HUES6 (cell line): ENCODE measurements around the gene TLCD1.
"Not testable (repeated sequence)": the region's sequence is repeated elsewhere in the genome, so short reads cannot be mapped to it uniquely, and the experiment has no call there.

Experiments
- H3K27ac ChIP-seq: 2 replicates; pipeline ENCODE4 v1.7.0; 2013; ENCODE audit warnings: low read depth, mild to moderate bottlenecking, low read length, inconsistent platforms
- H3K27me3 ChIP-seq: 2 replicates; pipeline ENCODE4 v1.6.1; 2013; ENCODE audit warnings: low read length; ENCODE audit not compliant: control insufficient read depth, insufficient read depth
- H3K36me3 ChIP-seq: 2 replicates; pipeline ENCODE4 v1.6.1; 2013; ENCODE audit warnings: low read length; ENCODE audit not compliant: control insufficient read depth, insufficient read depth
- H3K4me1 ChIP-seq: 2 replicates; pipeline ENCODE4 v1.6.1; 2013; ENCODE audit warnings: low read length; ENCODE audit not compliant: control insufficient read depth, insufficient read depth
- H3K4me3 ChIP-seq: 2 replicates; pipeline ENCODE4 v1.5.1; 2013; ENCODE audit warnings: low read depth, low read length
- H3K9ac ChIP-seq: one replicate; pipeline ENCODE4 v1.6.1; 2013; ENCODE audit warnings: mild to moderate bottlenecking, low read length
- H3K9me3 ChIP-seq: 2 replicates; pipeline ENCODE4 v1.6.1; 2013; ENCODE audit warnings: low read depth, low read length; ENCODE audit not compliant: control insufficient read depth, insufficient read depth

The TLCD1 gene

DNA sequence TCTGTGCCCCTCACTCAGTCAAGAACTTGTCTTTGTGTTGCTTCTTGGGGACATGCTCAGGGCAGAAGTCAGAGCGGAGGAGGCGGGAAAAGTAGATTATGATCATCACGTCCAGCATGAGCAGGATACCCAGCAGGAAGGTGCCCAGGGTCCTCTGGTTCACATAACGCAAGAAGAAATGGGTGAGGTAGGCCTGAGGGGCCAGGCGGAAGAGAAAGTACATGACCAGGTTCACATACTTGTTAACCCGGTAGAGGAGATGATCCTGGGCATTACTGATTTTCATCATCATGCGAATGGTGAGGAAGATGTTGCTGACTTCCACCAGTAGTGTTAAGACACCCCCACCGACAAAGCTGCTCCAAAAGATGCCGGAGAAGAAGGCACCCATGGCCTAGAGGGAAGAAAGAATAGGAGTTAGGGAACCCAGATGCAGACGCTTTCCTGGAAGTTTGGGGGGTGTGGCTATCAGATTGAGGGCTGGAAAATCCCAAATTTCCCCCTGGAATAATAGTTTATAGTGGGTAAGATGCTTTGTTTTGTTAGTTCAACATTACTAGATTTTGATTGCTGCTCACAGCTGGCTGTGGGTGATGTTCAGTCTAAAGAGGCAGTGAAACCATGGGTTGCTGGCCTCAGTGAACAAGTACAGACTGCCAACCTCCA is 1.4 kb downstream of the TLCD1 start:
- H3K27me3 ChIP-seq: no peaks in the 10 kb centered on the region
- H3K36me3 ChIP-seq: peaks cover 48% of the 10 kb centered on the region
- H3K4me1 ChIP-seq: peaks cover 12% of the 10 kb centered on the region
- no peak overlapping the region for H3K27ac ChIP-seq
- peak overlapping the region; percentile 85 for H3K4me3 ChIP-seq
- no peaks in the 10 kb centered on the region for H3K9me3 ChIP-seq
- peak overlapping the region; percentile 96 for H3K9ac ChIP-seq

DNA sequence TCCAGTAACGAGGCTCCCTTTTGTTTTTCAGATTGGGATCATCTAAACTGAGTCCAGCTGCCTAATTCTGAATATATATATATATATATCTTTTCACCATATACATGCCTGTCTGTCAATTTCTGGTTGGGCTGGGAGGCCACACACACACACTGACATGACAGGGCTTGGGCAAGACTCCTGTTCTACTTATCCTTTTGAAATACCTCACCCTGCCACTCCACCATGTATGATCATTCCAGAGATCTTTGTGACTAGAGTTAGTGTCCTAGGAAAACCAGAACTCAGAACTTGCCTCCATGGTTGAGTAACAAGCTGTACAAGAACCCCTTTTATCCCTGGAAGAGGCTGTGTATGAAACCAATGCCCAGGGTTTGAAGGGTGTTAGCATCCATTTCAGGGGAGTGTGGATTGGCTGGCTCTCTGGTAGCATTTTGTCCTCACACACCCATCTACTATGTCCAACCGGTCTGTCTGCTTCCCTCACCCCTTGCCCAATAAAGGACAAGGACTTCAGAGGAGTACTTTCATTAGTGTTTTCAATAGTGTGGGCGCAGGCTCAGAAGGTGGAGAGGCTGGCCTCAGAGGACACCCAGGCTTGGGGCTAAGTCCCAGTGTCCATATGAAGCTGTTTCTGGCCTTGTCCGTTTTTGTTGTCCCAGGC is 2.1 kb downstream of the TLCD1 start:
- Histone ChIP-seq H3K4me3 (peak overlapping the region; percentile 85), H3K9ac (peak overlapping the region; percentile 11), H3K4me1 (peaks cover 15% of the 10 kb centered on the region), H3K36me3 (peaks cover 48% of the 10 kb centered on the region)
- H3K27me3 ChIP-seq, H3K9me3 ChIP-seq, H3K27ac ChIP-seq: not testable (repeated sequence)

DNA sequence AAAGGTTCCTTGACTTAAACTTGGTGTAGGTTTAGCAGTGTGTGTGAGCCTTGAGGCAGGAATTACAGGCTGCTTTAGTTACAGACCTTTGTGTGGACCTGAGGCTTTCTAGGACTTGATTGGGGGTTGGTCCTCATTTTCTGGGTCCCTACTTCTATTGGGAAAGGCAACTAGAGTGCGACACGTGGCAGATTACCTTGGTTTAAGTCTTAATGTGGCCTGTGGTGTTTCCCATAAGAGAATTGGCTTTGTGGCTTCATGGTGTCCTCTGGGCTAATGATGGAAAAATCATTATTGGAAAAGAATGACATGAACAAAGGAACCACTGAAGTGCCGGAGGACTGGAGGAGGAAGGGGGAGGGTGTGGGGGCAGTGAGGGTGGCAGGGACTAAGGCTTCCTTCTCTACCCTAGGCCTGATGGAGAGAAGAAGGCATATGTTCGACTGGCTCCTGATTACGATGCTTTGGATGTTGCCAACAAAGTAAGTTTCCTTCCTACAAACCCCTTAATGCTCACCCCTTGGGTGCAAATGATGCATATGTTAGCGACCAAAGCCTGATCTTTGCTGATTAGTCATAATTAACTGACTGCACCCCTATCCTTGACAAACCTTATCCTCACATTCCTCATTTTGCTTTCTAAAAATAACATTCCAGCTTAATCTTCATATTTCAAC is 2.7 kb downstream of the TLCD1 start:
- H3K4me3 ChIP-seq: 0 out of 2 replicates have a peak overlapping the region, but pooled peaks have one; percentile 8
- H3K27me3 ChIP-seq: no peaks in the 10 kb centered on the region
- no peak overlapping the region for H3K9ac ChIP-seq
- H3K27ac ChIP-seq: no peak overlapping the region
- no peaks in the 10 kb centered on the region for H3K9me3 ChIP-seq
- peaks cover 20% of the 10 kb centered on the region for H3K4me1 ChIP-seq
- H3K36me3 ChIP-seq: peaks cover 48% of the 10 kb centered on the region

DNA sequence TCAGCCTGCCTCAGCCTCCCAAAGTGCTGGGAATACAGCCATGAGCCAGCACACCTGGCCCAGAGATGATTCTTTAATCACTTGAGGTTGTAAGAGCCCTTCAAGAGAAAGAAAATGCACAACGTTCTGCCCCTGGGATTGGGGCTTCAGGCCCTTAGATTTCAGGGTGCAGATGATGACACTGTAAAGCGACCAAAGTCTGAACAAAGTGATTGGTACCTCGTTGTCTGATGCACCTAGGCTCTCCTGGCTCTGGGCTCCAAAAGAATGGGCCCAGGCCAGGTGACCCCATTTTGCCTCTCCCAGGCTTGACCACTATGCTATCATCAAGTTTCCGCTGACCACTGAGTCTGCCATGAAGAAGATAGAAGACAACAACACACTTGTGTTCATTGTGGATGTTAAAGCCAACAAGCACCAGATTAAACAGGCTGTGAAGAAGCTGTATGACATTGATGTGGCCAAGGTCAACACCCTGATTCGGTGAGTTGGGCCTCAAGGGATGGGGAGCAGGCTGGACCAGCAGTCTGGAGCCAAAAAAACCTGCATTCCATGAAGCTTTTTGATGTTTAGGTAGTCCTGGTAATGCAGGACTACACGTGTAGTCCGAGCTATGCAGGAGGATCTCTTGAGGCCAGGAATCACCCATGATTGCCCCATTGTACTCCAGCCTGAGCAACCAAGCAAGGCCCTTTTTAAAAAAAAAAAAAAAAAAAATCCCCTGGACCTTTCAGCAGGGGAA is 3.4 kb downstream of the TLCD1 start:
- Histone ChIP-seq H3K36me3 (peaks cover 48% of the 10 kb centered on the region), H3K4me3 (0 out of 2 replicates have a peak overlapping the region, but pooled peaks have one; percentile 8), H3K27ac (no peak overlapping the region), H3K9ac (peak overlapping the region; percentile 32), H3K27me3 (no peaks in the 10 kb centered on the region), H3K4me1 (peaks cover 20% of the 10 kb centered on the region), H3K9me3 (no peaks in the 10 kb centered on the region)

DNA sequence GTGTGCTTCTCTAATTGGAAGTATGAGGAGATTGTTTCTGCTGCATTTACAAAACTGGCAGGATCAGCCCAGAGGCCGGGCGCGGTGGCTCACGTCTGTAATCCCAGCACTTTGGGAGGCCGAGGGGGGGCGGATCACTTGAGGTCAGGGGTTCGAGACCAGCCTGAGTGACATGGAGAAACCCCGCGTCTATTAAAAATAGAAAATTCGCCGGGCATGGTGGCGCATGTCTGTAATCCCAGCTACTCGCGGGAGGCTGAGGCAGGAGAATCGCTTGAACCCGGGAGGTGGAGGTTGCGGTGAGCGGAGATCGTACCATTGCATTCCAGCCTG is 5.1 kb downstream of the TLCD1 start:
- H3K36me3 ChIP-seq: peaks cover 50% of the 10 kb centered on the region

DNA sequence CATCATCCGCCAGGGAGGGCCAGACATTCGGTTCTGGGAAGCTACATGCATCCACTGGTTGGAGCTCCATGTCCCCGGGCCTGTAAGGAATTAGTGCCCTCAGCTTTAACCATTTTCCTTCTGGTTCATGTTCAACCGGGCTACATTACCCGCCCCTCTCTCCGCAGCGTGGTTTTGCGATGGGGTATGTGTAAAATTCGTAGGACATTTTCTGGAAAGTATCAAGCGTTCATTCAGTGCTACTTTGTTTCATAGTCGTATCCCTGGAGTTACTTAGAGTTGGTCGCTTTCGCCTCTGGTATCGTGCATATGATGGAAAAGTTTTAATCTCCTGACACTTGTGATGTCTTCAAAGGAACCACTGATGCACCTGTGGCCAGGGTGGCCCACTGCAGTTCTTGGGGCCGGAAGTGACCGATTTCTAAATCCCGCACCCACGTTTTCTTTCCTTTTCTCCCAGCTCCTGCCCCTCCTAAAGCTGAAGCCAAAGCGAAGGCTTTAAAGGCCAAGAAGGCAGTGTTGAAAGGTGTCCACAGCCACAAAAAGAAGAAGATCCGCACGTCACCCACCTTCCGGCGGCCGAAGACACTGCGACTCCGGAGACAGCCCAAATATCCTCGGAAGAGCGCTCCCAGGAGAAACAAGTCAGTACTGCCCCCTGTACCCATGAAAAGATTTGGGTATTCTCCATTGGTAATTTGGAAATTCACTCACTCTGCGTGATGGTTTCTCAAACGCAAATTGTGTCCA is 5.6 kb downstream of the TLCD1 start:
- peaks cover 29% of the 10 kb centered on the region for H3K4me1 ChIP-seq
- peak overlapping the region; percentile 88 for H3K27ac ChIP-seq
- H3K36me3 ChIP-seq: peaks cover 55% of the 10 kb centered on the region
- H3K27me3 ChIP-seq: no peaks in the 10 kb centered on the region
- H3K9me3 ChIP-seq: no peaks in the 10 kb centered on the region
- H3K4me3 ChIP-seq: peak overlapping the region; percentile 74
- peak overlapping the region; percentile 90 for H3K9ac ChIP-seq

More for the DNA sequence above, 5.1 kb downstream of the TLCD1 start:
- peak overlapping the region; percentile 90 for H3K9ac ChIP-seq
- peaks cover 27% of the 10 kb centered on the region for H3K4me1 ChIP-seq
- peak overlapping the region; percentile 74 for H3K4me3 ChIP-seq
- H3K9me3 ChIP-seq, H3K27me3 ChIP-seq: not testable (repeated sequence)
- H3K27ac ChIP-seq: peak overlapping the region; percentile 88

DNA sequence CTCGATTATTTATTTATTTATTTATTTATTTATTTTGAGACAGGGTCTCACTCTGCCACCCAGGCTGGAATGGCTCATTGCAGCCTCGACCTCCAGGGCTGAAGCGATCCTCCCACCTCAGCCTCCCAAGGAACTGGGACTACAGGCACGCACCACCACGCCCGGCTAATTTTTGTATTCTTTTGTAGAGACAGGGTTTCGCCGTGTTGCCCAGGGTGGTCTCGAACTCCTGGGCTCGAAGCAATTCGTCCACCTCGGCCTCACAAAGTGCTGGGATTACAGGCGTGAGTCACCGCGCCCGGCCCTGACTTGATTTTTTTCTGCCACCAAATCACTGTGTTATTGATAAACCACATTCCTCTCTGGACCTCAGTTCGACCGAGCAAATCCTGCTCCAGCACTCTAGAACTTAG is 7.0 kb downstream of the TLCD1 start:
- H3K4me3 ChIP-seq: peak overlapping the region; percentile 74
- no peaks in the 10 kb centered on the region for H3K9me3 ChIP-seq
- no peaks in the 10 kb centered on the region for H3K27me3 ChIP-seq
- peaks cover 62% of the 10 kb centered on the region for H3K36me3 ChIP-seq
- H3K9ac ChIP-seq: peak overlapping the region; percentile 90
- peaks cover 29% of the 10 kb centered on the region for H3K4me1 ChIP-seq
- H3K27ac ChIP-seq: peak overlapping the region; percentile 88

DNA sequence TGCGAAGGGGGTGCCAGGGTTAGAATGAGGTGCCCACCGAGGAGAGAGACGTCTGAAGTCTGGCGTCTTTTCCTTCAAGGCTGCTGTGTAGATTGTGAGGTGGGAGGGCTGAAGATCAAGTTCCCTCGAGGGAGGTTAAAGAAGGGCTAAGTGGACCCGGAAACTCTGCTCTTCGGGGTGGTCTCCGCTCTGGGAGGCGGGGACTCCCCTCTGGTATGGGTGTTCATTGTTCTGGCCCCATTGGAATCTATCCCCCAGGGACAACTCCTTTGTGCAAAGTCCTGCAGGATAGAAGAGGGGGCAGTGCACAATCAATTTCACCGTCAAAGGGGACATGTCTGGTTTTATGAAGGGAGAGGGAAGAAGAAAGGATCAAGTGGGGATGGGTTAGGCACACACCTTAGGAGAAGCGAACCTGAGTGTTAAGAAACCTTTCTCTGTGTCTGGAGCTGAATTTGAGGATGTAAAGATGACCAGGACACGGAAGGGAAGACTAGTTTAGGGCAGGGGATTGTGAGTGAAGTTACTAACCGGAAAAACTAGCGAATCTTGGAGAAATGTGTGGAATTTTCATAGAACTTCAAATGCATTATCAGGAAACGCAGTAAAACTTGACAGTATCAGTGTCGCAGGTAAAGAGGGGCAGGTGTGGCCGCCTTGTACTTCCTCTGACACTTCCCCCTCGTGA is 7.6 kb downstream of the TLCD1 start:
- no peaks in the 10 kb centered on the region for H3K27me3 ChIP-seq
- H3K4me1 ChIP-seq: peaks cover 29% of the 10 kb centered on the region
- peak overlapping the region; percentile 83 for H3K27ac ChIP-seq
- peak overlapping the region; percentile 74 for H3K4me3 ChIP-seq
- H3K9me3 ChIP-seq: no peaks in the 10 kb centered on the region
- peaks cover 60% of the 10 kb centered on the region for H3K36me3 ChIP-seq
- peak overlapping the region; percentile 90 for H3K9ac ChIP-seq

DNA sequence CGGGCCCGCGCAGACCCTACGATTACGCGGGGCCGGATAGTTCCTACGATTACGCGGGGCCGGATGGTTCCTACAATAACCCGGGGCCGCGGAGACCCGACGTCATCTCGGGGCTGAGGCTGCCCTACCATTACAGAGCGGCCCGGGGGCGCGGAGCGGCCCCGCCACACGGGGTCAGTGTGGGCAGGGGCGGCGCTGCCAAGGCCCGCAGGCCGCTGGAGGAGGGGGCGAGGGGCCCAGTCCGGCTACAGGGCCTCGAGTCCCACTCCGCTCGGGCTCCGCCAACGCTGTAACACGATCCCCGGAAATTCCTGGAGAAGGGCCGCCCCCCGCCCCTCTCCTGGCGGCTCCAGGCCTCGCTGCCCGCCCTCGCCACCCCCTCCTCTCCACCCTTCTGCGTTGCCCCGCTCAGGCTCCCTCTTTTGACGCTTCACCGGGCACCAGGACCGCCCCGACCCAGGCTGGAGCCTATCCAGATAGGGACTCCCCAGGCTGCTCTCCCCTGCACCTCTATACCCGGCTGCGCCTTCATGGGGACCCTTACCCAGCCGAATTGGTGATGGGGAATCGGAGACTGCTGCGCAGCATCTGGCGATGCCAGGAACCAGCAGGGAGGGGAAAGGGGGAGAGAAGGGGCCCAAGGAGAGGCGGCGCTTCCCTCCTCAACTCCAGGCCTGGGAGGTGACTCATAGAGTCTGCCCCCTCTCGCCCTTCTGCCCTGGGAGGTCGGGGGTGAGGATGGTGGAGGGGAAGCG is 8.3 kb downstream of the TLCD1 start, which contains the start of gene RAB34:
Gene RAB34, minus strand, starts transcription at position 291 of the 755 bp plus-strand sequence. CDS start 602 bp downstream, outside the sequence.
- no peaks in the 10 kb centered on the region for H3K9me3 ChIP-seq
- H3K4me3 ChIP-seq: peak within 1 kb of the TSS; percentile 74
- peaks cover 32% of the 10 kb centered on the region for H3K4me1 ChIP-seq
- H3K27ac ChIP-seq: peak within 1 kb of the TSS; percentile 96
- H3K36me3 ChIP-seq: peaks cover 57% of the 10 kb centered on the region
- H3K27me3 ChIP-seq: no peaks in the 10 kb centered on the region
- peak within 1 kb of the TSS; percentile 90 for H3K9ac ChIP-seq
